ENCODE data around the gene EFHC2. TPM values are rescaled to one million over a fixed set of nuclear protein-coding genes. Genes with fewer than 3 reads are reported as not detected.

The EFHC2 gene
- total RNA-seq, 1 donor from 2014 or later = not detected

GRCh38 chrX:44239036-44239435 is 104.4 kb downstream of the EFHC2 start:
- H3K27ac ChIP-seq (ENCODE audit: low read depth, low read length) = no peak overlapping the region
- H4K20me1 ChIP-seq (ENCODE audit: insufficient read depth, low read length) = no peaks in the 10 kb centered on the region
- no peaks in the 10 kb centered on the region for H3K4me1 ChIP-seq (ENCODE audit: insufficient read depth, low read length)
- FAIRE-seq = no peak
- H3K4me3 Mint-ChIP-seq (ENCODE audit: unreplicated experiment) = no peak overlapping the region
- H3K9me3 Mint-ChIP-seq (ENCODE audit: unreplicated experiment) = no peaks in the 10 kb centered on the region
- no peaks in the 10 kb centered on the region for H3K36me3 Mint-ChIP-seq (ENCODE audit: low read depth, unreplicated experiment)
- no peaks in the 10 kb centered on the region for H3K9me3 ChIP-seq (ENCODE audit: insufficient read depth, low read depth, low read length)
- H2AFZ ChIP-seq (ENCODE audit: low read depth, low read length) = no peak overlapping the region
- H3K9ac ChIP-seq (ENCODE audit: low read length) = no peak overlapping the region
- H3K27ac Mint-ChIP-seq (ENCODE audit: unreplicated experiment) = no peak overlapping the region
- no peak for DNase-seq (ENCODE audit: low read depth)
- TF ChIP-seq EZH2 (IDR thresholded peaks at IDR 0.05; ENCODE audit: insufficient read depth, low read length) (no peak), CTCF (IDR thresholded peaks at IDR 0.05; ENCODE audit: insufficient read depth, low read depth, low read length) (no peak)
- H3K79me2 ChIP-seq (ENCODE audit: insufficient read depth, low read length) = no peaks in the 10 kb centered on the region
- no peak overlapping the region for H3K4me2 ChIP-seq (ENCODE audit: low read length)
- H3K4me1 Mint-ChIP-seq (ENCODE audit: low read depth, unreplicated experiment) = no peaks in the 10 kb centered on the region
- no peaks in the 10 kb centered on the region for H3K27me3 ChIP-seq (ENCODE audit: insufficient read depth, low read length)
- H3K27me3 Mint-ChIP-seq (ENCODE audit: low read depth, unreplicated experiment) = no peaks in the 10 kb centered on the region
- H3K36me3 ChIP-seq (ENCODE audit: insufficient read depth, low read length) = no peaks in the 10 kb centered on the region
- H3K4me3 ChIP-seq (ENCODE audit: insufficient read depth, low read depth, low read length) = no peak overlapping the region

GRCh38 chrX:44235534-44235933 is 107.9 kb downstream of the EFHC2 start:
- no peaks in the 10 kb centered on the region for H4K20me1 ChIP-seq (ENCODE audit: insufficient read depth, low read length)
- Mint-ChIP-seq H3K9me3 (ENCODE audit: unreplicated experiment) (no peaks in the 10 kb centered on the region), H3K4me3 (ENCODE audit: unreplicated experiment) (no peak overlapping the region), H3K27me3 (ENCODE audit: low read depth, unreplicated experiment) (no peaks in the 10 kb centered on the region), H3K36me3 (ENCODE audit: low read depth, unreplicated experiment) (no peaks in the 10 kb centered on the region), H3K4me1 (ENCODE audit: low read depth, unreplicated experiment) (no peaks in the 10 kb centered on the region), H3K27ac (ENCODE audit: unreplicated experiment) (no peak overlapping the region)
- no peak for DNase-seq (ENCODE audit: low read depth)
- H3K27ac ChIP-seq (ENCODE audit: low read depth, low read length) = no peak overlapping the region
- H2AFZ ChIP-seq (ENCODE audit: low read depth, low read length) = no peak overlapping the region
- no peaks in the 10 kb centered on the region for H3K79me2 ChIP-seq (ENCODE audit: insufficient read depth, low read length)
- no peak overlapping the region for H3K4me3 ChIP-seq (ENCODE audit: insufficient read depth, low read depth, low read length)
- H3K4me2 ChIP-seq (ENCODE audit: low read length) = no peak overlapping the region
- FAIRE-seq = no peak
- no peaks in the 10 kb centered on the region for H3K4me1 ChIP-seq (ENCODE audit: insufficient read depth, low read length)
- TF ChIP-seq EZH2 (IDR thresholded peaks at IDR 0.05; ENCODE audit: insufficient read depth, low read length) = no peak
- H3K9ac ChIP-seq (ENCODE audit: low read length) = no peak overlapping the region
- H3K9me3 ChIP-seq (ENCODE audit: insufficient read depth, low read depth, low read length) = no peaks in the 10 kb centered on the region
- no peaks in the 10 kb centered on the region for H3K36me3 ChIP-seq (ENCODE audit: insufficient read depth, low read length)
- H3K27me3 ChIP-seq (ENCODE audit: insufficient read depth, low read length) = no peaks in the 10 kb centered on the region

- no peak overlapping the region for H3K27ac ChIP-seq (ENCODE audit: low read depth, low read length)
- TF ChIP-seq EZH2 (IDR thresholded peaks at IDR 0.05; ENCODE audit: insufficient read depth, low read length) = no peak
- no peak for TF ChIP-seq CTCF (IDR thresholded peaks at IDR 0.05; ENCODE audit: insufficient read depth, low read depth, low read length)
- H2AFZ ChIP-seq (ENCODE audit: low read depth, low read length) = no peak overlapping the region
- H3K27ac Mint-ChIP-seq (ENCODE audit: unreplicated experiment) = no peak overlapping the region
- H3K4me1 ChIP-seq (ENCODE audit: insufficient read depth, low read length) = no peaks in the 10 kb centered on the region
- no peaks in the 10 kb centered on the region for H3K9me3 Mint-ChIP-seq (ENCODE audit: unreplicated experiment)
- H3K4me3 Mint-ChIP-seq (ENCODE audit: unreplicated experiment) = no peak overlapping the region
- FAIRE-seq (no peak), DNase-seq (ENCODE audit: low read depth) (no peak)
- H3K9ac ChIP-seq (ENCODE audit: low read length) = no peak overlapping the region
- H3K36me3 Mint-ChIP-seq (ENCODE audit: low read depth, unreplicated experiment) = no peaks in the 10 kb centered on the region
- no peak overlapping the region for H3K4me2 ChIP-seq (ENCODE audit: low read length)
- H3K27me3 ChIP-seq (ENCODE audit: insufficient read depth, low read length) = no peaks in the 10 kb centered on the region
- H3K79me2 ChIP-seq (ENCODE audit: insufficient read depth, low read length) = no peaks in the 10 kb centered on the region
- H3K36me3 ChIP-seq (ENCODE audit: insufficient read depth, low read length) = no peaks in the 10 kb centered on the region
- H4K20me1 ChIP-seq (ENCODE audit: insufficient read depth, low read length) = no peaks in the 10 kb centered on the region
- H3K4me1 Mint-ChIP-seq (ENCODE audit: low read depth, unreplicated experiment) = no peaks in the 10 kb centered on the region
- no peak overlapping the region for H3K4me3 ChIP-seq (ENCODE audit: insufficient read depth, low read depth, low read length)
- no peaks in the 10 kb centered on the region for H3K27me3 Mint-ChIP-seq (ENCODE audit: low read depth, unreplicated experiment)
- no peaks in the 10 kb centered on the region for H3K9me3 ChIP-seq (ENCODE audit: insufficient read depth, low read depth, low read length)
Measured at GRCh38 chrX:44234541-44234940, 108.9 kb downstream of the EFHC2 start.

Data from astrocyte (in vitro differentiated cells and primary cell).